ENCODE data around the gene GSPT2.

The GSPT2 gene

GRCh38 chrX:51742586-51742985 lies 656 bp upstream of the GSPT2 start:
- no peak for DNase-seq (ENCODE audit: extremely low read depth, low read depth)
- H3K4me3 ChIP-seq (replicated peaks; ENCODE audit: low read depth, low read length) = peak overlapping the region; percentile 67; the same call in 1 of the 2 replicates
- no peak for TF ChIP-seq CTCF (IDR thresholded peaks at IDR 0.05; ENCODE audit: low read depth, low read length, missing control alignments)

GRCh38 chrX:51747671-51748070 lies 4.4 kb downstream of the GSPT2 start:
- no peak overlapping the region for H3K4me3 ChIP-seq (replicated peaks; ENCODE audit: low read depth, low read length)
- DNase-seq (ENCODE audit: extremely low read depth, low read depth) = no peak
- TF ChIP-seq CTCF (IDR thresholded peaks at IDR 0.05; ENCODE audit: low read depth, low read length, missing control alignments) = no peak

- DNase-seq (ENCODE audit: extremely low read depth, low read depth) = no peak
- TF ChIP-seq CTCF (IDR thresholded peaks at IDR 0.05; ENCODE audit: low read depth, low read length, missing control alignments) = no peak
- H3K4me3 ChIP-seq (replicated peaks; ENCODE audit: low read depth, low read length) = no peak overlapping the region
These were observed 16.0 kb downstream of the GSPT2 start for GRCh38 chrX:51759055-51759839.

- TF ChIP-seq CTCF (IDR thresholded peaks at IDR 0.05; ENCODE audit: low read depth, low read length, missing control alignments) = no peak
- H3K4me3 ChIP-seq (replicated peaks; ENCODE audit: low read depth, low read length) = no peak overlapping the region
- DNase-seq (ENCODE audit: extremely low read depth, low read depth) = no peak
These were observed 17.4 kb downstream of the GSPT2 start for GRCh38 chrX:51760657-51761056.

- no peak for TF ChIP-seq CTCF (IDR thresholded peaks at IDR 0.05; ENCODE audit: low read depth, low read length, missing control alignments)
- no peak for DNase-seq (ENCODE audit: extremely low read depth, low read depth)
- no peak overlapping the region for H3K4me3 ChIP-seq (replicated peaks; ENCODE audit: low read depth, low read length)
These were observed 23.3 kb downstream of the GSPT2 start for GRCh38 chrX:51766546-51766945.

GRCh38 chrX:51776851-51777250 lies 33.6 kb downstream of the GSPT2 start:
- H3K4me3 ChIP-seq (replicated peaks; ENCODE audit: low read depth, low read length) = no peak overlapping the region
- no peak for DNase-seq (ENCODE audit: extremely low read depth, low read depth)
- no peak for TF ChIP-seq CTCF (IDR thresholded peaks at IDR 0.05; ENCODE audit: low read depth, low read length, missing control alignments)

GRCh38 chrX:51779306-51779705 lies 36.1 kb downstream of the GSPT2 start:
- no peak for DNase-seq (ENCODE audit: extremely low read depth, low read depth)
- no peak overlapping the region for H3K4me3 ChIP-seq (replicated peaks; ENCODE audit: low read depth, low read length)
- no peak for TF ChIP-seq CTCF (IDR thresholded peaks at IDR 0.05; ENCODE audit: low read depth, low read length, missing control alignments)

All from HFF-Myc (cell line).